NCI-H1694 (cell line): Measurements from ENCODE around the gene TUBA1B.
"Not testable (repeated sequence)": the region's sequence is repeated elsewhere in the genome, so short reads cannot be mapped to it uniquely, and the experiment has no call there.

Experiments used
- DNase-seq: peaks from one replicate; lab custom pipeline; 2025; lab: John Stamatoyannopoulos, UW

TUBA1B gene

GRCh38 chr12:49131051-49131893, at the start of gene TUBA1B:
Gene TUBA1B, minus strand, starts transcription at chr12:49131395. Its CDS starts 95 bp downstream, at chr12:49131300.
- peak; percentile 65 for DNase-seq

- DNase-seq, result no peak
Observed at GRCh38 chr12:49174218-49174617, 43.0 kb upstream of the TUBA1B start.

GRCh38 chr12:49170924-49171323, 39.7 kb upstream of the TUBA1B start:
- DNase-seq, result no peak

GRCh38 chr12:49165114-49165513, 33.9 kb upstream of the TUBA1B start:
- no peak for DNase-seq

GRCh38 chr12:49161901-49162300, 30.7 kb upstream of the TUBA1B start:
- DNase-seq, result not testable (repeated sequence)

- no peak for DNase-seq
Observed at GRCh38 chr12:49161092-49161795, 30.0 kb upstream of the TUBA1B start.

- DNase-seq, result no peak
Observed at GRCh38 chr12:49160399-49160798, 29.2 kb upstream of the TUBA1B start.

- DNase-seq, result no peak
Observed at GRCh38 chr12:49154221-49154620, 23.0 kb upstream of the TUBA1B start.

- no peak for DNase-seq
Observed at GRCh38 chr12:49147384-49147783, 16.2 kb upstream of the TUBA1B start.

GRCh38 chr12:49146406-49146805, 15.2 kb upstream of the TUBA1B start:
- DNase-seq, result no peak

- no peak for DNase-seq
Observed at GRCh38 chr12:49144384-49144783, 13.2 kb upstream of the TUBA1B start.

- DNase-seq, result no peak
Observed at GRCh38 chr12:49138999-49139398, 7.8 kb upstream of the TUBA1B start.

- no peak for DNase-seq
Observed at GRCh38 chr12:49138587-49138986, 7.4 kb upstream of the TUBA1B start.

GRCh38 chr12:49137476-49137875, 6.3 kb upstream of the TUBA1B start:
- DNase-seq, result no peak

- not testable (repeated sequence) for DNase-seq
Observed at GRCh38 chr12:49136997-49137396, 5.8 kb upstream of the TUBA1B start.

- no peak for DNase-seq
Observed at GRCh38 chr12:49133590-49133989, 2.4 kb upstream of the TUBA1B start.

- DNase-seq, result no peak
Observed at GRCh38 chr12:49133014-49133413, 1.8 kb upstream of the TUBA1B start.

- peak; percentile 38 for DNase-seq
Observed at GRCh38 chr12:49131894-49132461, 783 bp upstream of the TUBA1B start.

GRCh38 chr12:49130151-49131050, 794 bp downstream of the TUBA1B start:
- peak; percentile 70 for DNase-seq

- no peak for DNase-seq
Observed at GRCh38 chr12:49129332-49130150, 1.7 kb downstream of the TUBA1B start.

GRCh38 chr12:49127971-49128370, 3.2 kb downstream of the TUBA1B start:
- DNase-seq, result not testable (repeated sequence)
